ENCODE measurements around the gene PADI4. TPM values are rescaled to one million over a fixed set of nuclear protein-coding genes. Genes with fewer than 3 reads are reported as not detected.

PADI4 gene
- total and polyA plus RNA-seq, 2 of the 4 experiments (the other 2 are of a cell fraction), result not detected

- Histone ChIP-seq H2BK20ac (ENCODE audit: low read depth, low read length) (no peak overlapping the region), H3K36me3 (ENCODE audit: control insufficient read depth, insufficient read depth, low read length) (no peaks in the 10 kb centered on the region), H3K18ac (ENCODE audit: low read depth, low read length) (no peak overlapping the region), H2AFZ (replicated peaks; ENCODE audit: low read length, poor library complexity) (peak overlapping the region; percentile 78), H3K79me1 (ENCODE audit: low read depth in 1 of 2, low read length in 2 of 2) (no peaks in the 10 kb centered on the region), H4K20me1 (ENCODE audit: insufficient read depth, low read length) (no peaks in the 10 kb centered on the region), H3K9ac (ENCODE audit: low read depth, low read length) (no peak overlapping the region), H4K5ac (ENCODE audit: low read depth, low read length) (no peak overlapping the region), H3K9me1 (ENCODE audit: insufficient read depth, low read length) (no peaks in the 10 kb centered on the region), H2BK120ac (ENCODE audit: low read depth, low read length) (no peak overlapping the region), H2BK5ac (ENCODE audit: low read depth, low read length, poor library complexity, severe bottlenecking) (no peak overlapping the region), H4K8ac (ENCODE audit: low read depth in 2 of 2, low read length in 2 of 2) (no peak overlapping the region), H3K23ac (ENCODE audit: low read depth, low read length) (no peak overlapping the region), H3K56ac (ENCODE audit: extremely low read depth, insufficient read depth, low read length) (no peak overlapping the region), H3K4me3 (ENCODE audit: insufficient read depth, low read depth, low read length) (no peak overlapping the region), H3K9me3 (ENCODE audit: control insufficient read depth, insufficient read depth, low read length) (no peaks in the 10 kb centered on the region), H3K27me3 (ENCODE audit: control insufficient read depth, insufficient read depth, low read length) (peaks cover 38% of the 10 kb centered on the region), H3K14ac (replicated peaks; ENCODE audit: low read depth, low read length) (no peak overlapping the region), H2BK15ac (ENCODE audit: low read depth, low read length) (no peak overlapping the region), H3K4ac (ENCODE audit: low read depth, low read length) (no peak overlapping the region), H2AK5ac (ENCODE audit: low read depth, low read length) (no peak overlapping the region), H3K27ac (ENCODE audit: insufficient read depth, low read length) (no peak overlapping the region), H3K4me1 (ENCODE audit: control insufficient read depth, insufficient read depth, low read length) (no peaks in the 10 kb centered on the region), H3K4me2 (ENCODE audit: low read depth, low read length) (no peak overlapping the region), H4K91ac (ENCODE audit: insufficient read depth, low read depth, low read length) (no peak overlapping the region), H2AK9ac (replicated peaks; ENCODE audit: low read depth, low read length, poor library complexity) (no peak overlapping the region)
- intact Hi-C loops (cut with micrococcal nuclease), result no loop called here
- in situ Hi-C loops (cut with MboI; ENCODE audit: low sequenced_read_pairs), result no loop called here
- CTCF ChIA-PET, result no interaction called here
- TF ChIP-seq SMC3 (IDR thresholded peaks at IDR 0.05; ENCODE audit: low read depth, low read length) (no peak), CHD1 (IDR thresholded peaks at IDR 0.05; ENCODE audit: low read depth, low read length) (no peak), MXI1 (IDR thresholded peaks at IDR 0.05; ENCODE audit: borderline replicate concordance, low read depth, low read length) (no peak), POLR2A (IDR thresholded peaks at IDR 0.05; ENCODE audit: low read depth, low read length) (no peak), RAD21 (IDR thresholded peaks at IDR 0.05; ENCODE audit: low read length) (no peak), MAFK (IDR thresholded peaks at IDR 0.05; ENCODE audit: low read depth, low read length) (no peak), FOS (IDR thresholded peaks at IDR 0.05; ENCODE audit: low read depth, low read length) (no peak), BHLHE40 (IDR thresholded peaks at IDR 0.05; ENCODE audit: low read depth, low read length) (no peak), CEBPB (IDR thresholded peaks at IDR 0.05; ENCODE audit: low read depth, low read length) (no peak), NFE2L2 (IDR thresholded peaks at IDR 0.05; ENCODE audit: low read depth, low read length) (no peak), MAZ (IDR thresholded peaks at IDR 0.05; ENCODE audit: borderline replicate concordance, low read depth, low read length) (no peak)
- DNase-seq (peak; percentile 37), ATAC-seq (ENCODE audit: low read depth) (peak; percentile 42)
- BruUV-seq (replicated peaks), result no TSS peak
- POLR2A ChIA-PET (ENCODE audit: unreplicated experiment), result no interaction called here
- dilution Hi-C loops (cut with HindIII; ENCODE audit: low sequenced_read_pairs, unreplicated experiment), result no loop called here
- WGBS, 2 experiments (ENCODE audit: extremely low coverage in 2 of 2, insufficient read length in 1 of 2), result 28% methylated on average over 3 of the region's 9 CpGs; no CpG with 5 or more reads in 1 of the 2 experiments
These were observed 61.5 kb downstream of the PADI4 start for GRCh38 chr1:17369466-17369865.

Measured in IMR-90 (cell line).